HG02885 (cell line): Measurements from ENCODE around the gene CMC2.
A peak's percentile ranks its signal among the peaks of the same experiment; 100 is the strongest.

ENCODE experiments used
- ATAC-seq: cut with Tn5 transposase; IDR thresholded peaks from one replicate; pipeline ENCODE4 v1.9.1; 2021; ENCODE audit warnings: mild to moderate bottlenecking; ENCODE audit not compliant: unreplicated experiment, poor library complexity

CMC2 gene

GRCh38 chr16:80981103-80981502, 25.6 kb downstream of the CMC2 start:
- no peak for ATAC-seq

- ATAC-seq = no peak
Measured at GRCh38 chr16:80976946-80977345, 29.7 kb downstream of the CMC2 start.

- no peak for ATAC-seq
Measured at GRCh38 chr16:80974649-80975376, 31.9 kb downstream of the CMC2 start.

GRCh38 chr16:80973991-80974390, 32.7 kb downstream of the CMC2 start:
- no peak for ATAC-seq

GRCh38 chr16:80972611-80973010, 34.1 kb downstream of the CMC2 start:
- ATAC-seq = no peak

GRCh38 chr16:80971819-80972218, 34.9 kb downstream of the CMC2 start:
- ATAC-seq = peak; percentile 78

- ATAC-seq = no peak
Measured at GRCh38 chr16:80969114-80969484, 37.6 kb downstream of the CMC2 start.

- no peak for ATAC-seq
Measured at GRCh38 chr16:80968386-80969113, 38.1 kb downstream of the CMC2 start.

- no peak for ATAC-seq
Measured at GRCh38 chr16:80966617-80967016, 40.1 kb downstream of the CMC2 start.

- ATAC-seq = no peak
Measured at GRCh38 chr16:80964351-80964750, 42.3 kb downstream of the CMC2 start.

GRCh38 chr16:80962879-80963278, 43.8 kb downstream of the CMC2 start:
- no peak for ATAC-seq

- no peak for ATAC-seq
Measured at GRCh38 chr16:80958284-80958683, 48.4 kb downstream of the CMC2 start.

- ATAC-seq = no peak
Measured at GRCh38 chr16:80954985-80955384, 51.7 kb downstream of the CMC2 start.

- peak; percentile 56 for ATAC-seq
Measured at GRCh38 chr16:80948886-80949493, 57.7 kb downstream of the CMC2 start.

- ATAC-seq = no peak
Measured at GRCh38 chr16:80947708-80948625, 58.7 kb downstream of the CMC2 start.

GRCh38 chr16:80947239-80947638, 59.4 kb downstream of the CMC2 start:
- ATAC-seq = no peak

- no peak for ATAC-seq
Measured at GRCh38 chr16:80946481-80946880, 60.2 kb downstream of the CMC2 start.

- no peak for ATAC-seq
Measured at GRCh38 chr16:80940069-80940856, 66.4 kb downstream of the CMC2 start.

- ATAC-seq = no peak
Measured at GRCh38 chr16:80938879-80939260, 67.8 kb downstream of the CMC2 start.
